Transverse colon (tissue), 4 donors: ENCODE measurements around the gene CEACAM21. TPM values are rescaled to one million over a fixed set of nuclear protein-coding genes. Genes with fewer than 3 reads are reported as not detected.

Experiments
- DNase-seq: peaks from one replicate; pipeline ENCODE4 v3.0.0-alpha.2; 2019
- H3K27ac ChIP-seq, 4 donors: fragments of 200-600 bp; sonication (generic); 2 replicates each; pipeline ENCODE4 v1.5.1; 2016 to 2018; ENCODE audit warnings: inconsistent platforms in 4 of 4
- H3K27me3 ChIP-seq: fragments of 200-600 bp; sonication (generic); 2 replicates; pipeline ENCODE4 v1.5.1; 2017; ENCODE audit warnings: inconsistent platforms
- H3K36me3 ChIP-seq, 4 donors: fragments of 200-600 bp; sonication (generic); 2 replicates each; pipeline ENCODE4 v1.5.1; 2017 to 2019; ENCODE audit warnings: inconsistent platforms in 4 of 4
- H3K4me1 ChIP-seq, 4 donors: fragments of 200-600 bp; sonication (generic); 2 replicates each; pipeline ENCODE4 v1.5.1; 2017 to 2020; ENCODE audit warnings: inconsistent platforms in 4 of 4
- H3K4me3 ChIP-seq, 4 donors: fragments of 200-600 bp; sonication (generic); 1 replicate in 1 of 4; 2 replicates in 3 of 4; pipeline versions ENCODE4 v1.5.1 to v1.6.1; 2017 to 2019; ENCODE audit warnings: inconsistent platforms in 4 of 4
- H3K9me3 ChIP-seq, 2 donors: fragments of 200-600 bp; sonication (generic); 2 replicates each; pipeline ENCODE4 v1.5.1; 2017 to 2019; ENCODE audit warnings: inconsistent platforms in 2 of 2
- CTCF ChIP-seq, 5 experiments: fragments of 200-600 bp in 3 of 5; fragments of 450-650 bp in 2 of 5; sonication (generic) in 3 of 5; IDR thresholded peaks; 1 replicate in 2 of 5; 2 replicates in 3 of 5; pipeline ENCODE4 v1.5.1; 2016 to 2017; ENCODE audit warnings: antibody characterized with exemption in 5 of 5, inconsistent platforms in 3 of 5, mild to moderate bottlenecking in 2 of 5, moderate library complexity in 1 of 5
- EP300 ChIP-seq: sonication (generic); formaldehyde crosslinking; IDR thresholded peaks from one replicate; pipeline ENCODE4 v1.6.1; 2017; ENCODE audit warnings: antibody characterized with exemption, low read depth
- POLR2A ChIP-seq: fragments of 450-650 bp; IDR thresholded peaks from one replicate; pipeline ENCODE4 v1.6.1; 2016; ENCODE audit warnings: antibody characterized with exemption, mild to moderate bottlenecking, moderate library complexity
- POLR2AphosphoS5 ChIP-seq, 3 donors: sonication (generic); formaldehyde crosslinking; IDR thresholded peaks; one replicate each; pipeline ENCODE4 v1.6.1; 2016; ENCODE audit warnings: antibody characterized with exemption in 3 of 3
- WGBS, 2 donors: methylation state at CpG; one replicate each; pipeline ENCODE4 v1.1.5; 2018; ENCODE audit warnings: low coverage in 1 of 2; 5-methylcytosine and 5-hydroxymethylcytosine counted together
- in situ Hi-C, 4 donors: fragments of 200-750 bp; cut with MboI; loops; one replicate each; pipeline versions ENCODE4 v1.15.0 to v1.15.1; 2017; ENCODE audit warnings: low sequenced_read_pairs in 3 of 4, low pct_ligation_motif_present in 1 of 4, low pct_unique_long_range_greater_than_20kb in 1 of 4
- intact Hi-C: fragments of 100-400 bp; cut with DNase I; formaldehyde crosslinking; loops from one replicate; pipeline ENCODE4 v1.15.1; 2023; ENCODE audit warnings: low total_unique reads
- total RNA-seq, 4 donors: library from RNA; depleted of rRNA; stranded (reverse); fragments of >200 nt; gene quantifications; one replicate each; pipeline ENCODE4 v1.1.0, GENCODE V29; 2016

The CEACAM21 gene
- total RNA-seq, 4 donors from 2014 or later: 0.41 to 1.1 (median 0.95) TPM; not detected in 1

GRCh38 chr19:41584260-41584810 lies 8.4 kb downstream of the CEACAM21 start:
- Histone ChIP-seq H3K27me3 (no peaks in the 10 kb centered on the region), H3K4me1 (no peaks in the 10 kb centered on the region), H3K36me3 (no peaks in the 10 kb centered on the region), H3K27ac (no peak overlapping the region), H3K4me3 (no peak overlapping the region), H3K9me3 (peaks cover 7 to 13% of the 10 kb centered on the region in 2 donors)
- no peak for DNase-seq
- in situ Hi-C loops (no loop called here), intact Hi-C loops (no loop called here)
- 68% methylated on average over 6 of the region's 6 CpGs; no CpG with 5 or more reads in 1 of the 2 donors for WGBS, 2 donors
- TF ChIP-seq POLR2AphosphoS5 (IDR thresholded peaks at IDR 0.05): no peak
- no peak for TF ChIP-seq POLR2A
- no peak for TF ChIP-seq EP300
- no peak for TF ChIP-seq CTCF (IDR thresholded peaks at IDR 0.05)

- Histone ChIP-seq H3K4me1 (no peaks in the 10 kb centered on the region), H3K36me3 (no peaks in the 10 kb centered on the region), H3K9me3 (peaks cover 7 to 13% of the 10 kb centered on the region in 2 donors), H3K27me3 (no peaks in the 10 kb centered on the region), H3K27ac (no peak overlapping the region), H3K4me3 (no peak overlapping the region)
- DNase-seq: no peak
- intact Hi-C loops: no loop called here
- TF ChIP-seq CTCF (IDR thresholded peaks at IDR 0.05) (no peak), EP300 (no peak), POLR2A (no peak), POLR2AphosphoS5 (IDR thresholded peaks at IDR 0.05) (no peak)
- in situ Hi-C loops: no loop called here
- WGBS, 2 donors: 50% methylated on average over 1 of the region's 1 CpG; no CpG with 5 or more reads in 1 of the 2 donors
These were observed 9.0 kb downstream of the CEACAM21 start for GRCh38 chr19:41584931-41585330.

- Histone ChIP-seq H3K27ac (no peak overlapping the region), H3K9me3 (peaks cover 7 to 11% of the 10 kb centered on the region in 2 donors), H3K4me3 (no peak overlapping the region), H3K36me3 (no peaks in the 10 kb centered on the region), H3K27me3 (no peaks in the 10 kb centered on the region), H3K4me1 (no peaks in the 10 kb centered on the region)
- intact Hi-C loops: no loop called here
- DNase-seq: no peak
- in situ Hi-C loops: no loop called here
- TF ChIP-seq POLR2AphosphoS5 (IDR thresholded peaks at IDR 0.05) (no peak), CTCF (IDR thresholded peaks at IDR 0.05) (no peak), EP300 (no peak), POLR2A (no peak)
These were observed 10.1 kb downstream of the CEACAM21 start for GRCh38 chr19:41586064-41586463.

GRCh38 chr19:41587101-41587837 lies 11.3 kb downstream of the CEACAM21 start:
- 67 to 100% methylated on average over 1 to 9 of the region's 9 CpGs for WGBS, 2 donors
- intact Hi-C loops: no loop called here
- Histone ChIP-seq H3K9me3 (peaks cover 4 to 7% of the 10 kb centered on the region in 2 donors), H3K4me3 (no peak overlapping the region), H3K27ac (no peak overlapping the region), H3K4me1 (no peaks in the 10 kb centered on the region), H3K36me3 (no peaks in the 10 kb centered on the region), H3K27me3 (peaks cover 5% of the 10 kb centered on the region)
- in situ Hi-C loops: no loop called here
- no peak for DNase-seq
- TF ChIP-seq EP300 (no peak), POLR2A (no peak), CTCF (IDR thresholded peaks at IDR 0.05) (no peak), POLR2AphosphoS5 (IDR thresholded peaks at IDR 0.05) (no peak)
